NCI-H187 treated with DMSO at 0.1 percent for 48 hours (cell line): ENCODE data around the gene ZNF177.

Experiments
- DNase-seq: peaks from one replicate; lab custom pipeline; 2025; lab: John Stamatoyannopoulos, UW

The ZNF177 gene

GRCh38 chr19:9430444-9430843 is 67.6 kb downstream of the ZNF177 start:
- no peak for DNase-seq

GRCh38 chr19:9431475-9431874 is 68.7 kb downstream of the ZNF177 start:
- DNase-seq: no peak
